GM12878 (cell line): ENCODE results near the gene GMCL1. TPM values are rescaled to one million over a fixed set of nuclear protein-coding genes. Genes with fewer than 3 reads are reported as not detected.

ENCODE experiments used
- ATAC-seq: fragments of 200-7000 bp; cut with Tn5 transposase; 3 replicates; pipeline ENCODE4 v1.9.1; 2020; ENCODE audit warnings: mild to moderate bottlenecking, moderate library complexity
- BruUV-seq: library from RNA; stranded (reverse); fragments of 400-500 nt; replicated peaks from 2 replicates; lab custom pipeline; 2021; lab: Mats Ljungman, UMichigan
- CTCF ChIA-PET: fragments of 300-600 bp; sonication (Branson Sonifier 250); formaldehyde crosslinking; extraction: SDS; loops from one replicate; lab custom pipeline; 2021; ENCODE audit warnings: inconsistent platforms; lab: Yijun Ruan, JAX
- POLR2A ChIA-PET: fragments of 350-600 bp; formaldehyde crosslinking; extraction: SDS; loops from one replicate; lab custom pipeline; 2021; ENCODE audit warnings: inconsistent platforms; lab: Charles Lee
- RAD21 ChIA-PET: fragments of 300-600 bp; sonication (Branson Sonifier 250); formaldehyde crosslinking; loops from one replicate; lab custom pipeline; 2023; ENCODE audit warnings: antibody characterized with exemption; ENCODE audit not compliant: unreplicated experiment; lab: Charles Lee
- SMC1A ChIA-PET: fragments of 300-600 bp; sonication (Branson Sonifier 250); formaldehyde crosslinking; loops from one replicate; lab custom pipeline; 2023; ENCODE audit not compliant: unreplicated experiment, uncharacterized antibody; lab: Charles Lee
- DNase-seq: peaks from one replicate; pipeline ENCODE4 v3.0.0-alpha.2; 2011; ENCODE audit warnings: low read depth, low spot score
- FAIRE-seq: peaks from 3 replicates; lab custom pipeline; 2011; peaks lifted over from hg19 to GRCh38; lab: Jason Lieb, UNC
- H2AFZ ChIP-seq: 2 replicates; pipeline ENCODE4 v1.6.0; 2011; ENCODE audit warnings: low read depth, low read length, control low read depth; ENCODE audit not compliant: control insufficient read depth
- H3K27ac ChIP-seq: 2 replicates; pipeline ENCODE4 v1.5.1; 2011; ENCODE audit warnings: control low read depth; ENCODE audit not compliant: control insufficient read depth, insufficient read depth
- H3K27me3 ChIP-seq, 2 experiments: replicated peaks in 1 of 2; 2 replicates each; pipeline versions ENCODE4 v1.6.0 to v1.6.1; 2011; ENCODE audit warnings: low read length in 1 of 2; ENCODE audit not compliant: control insufficient read depth in 2 of 2, insufficient read depth in 2 of 2
- H3K36me3 ChIP-seq, 2 experiments: 2 replicates each; pipeline ENCODE4 v1.5.1; 2011; ENCODE audit warnings: low read length in 1 of 2; ENCODE audit not compliant: control insufficient read depth in 2 of 2, insufficient read depth in 2 of 2
- H3K4me1 ChIP-seq: 2 replicates; pipeline ENCODE4 v1.6.1; 2011; ENCODE audit warnings: mild to moderate bottlenecking, low read length, moderate library complexity, mixed read lengths; ENCODE audit not compliant: control insufficient read depth, insufficient read depth
- H3K4me2 ChIP-seq: 2 replicates; pipeline ENCODE4 v1.6.0; 2011; ENCODE audit warnings: control low read depth; ENCODE audit not compliant: control insufficient read depth, insufficient read depth
- H3K4me3 ChIP-seq: fragments of 200-600 bp; sonication (generic); 2 replicates; pipeline ENCODE4 v1.5.1; 2016
- H3K79me2 ChIP-seq: 2 replicates; pipeline ENCODE4 v1.6.0; 2011; ENCODE audit warnings: low read length; ENCODE audit not compliant: control insufficient read depth, insufficient read depth
- H3K9ac ChIP-seq: 2 replicates; pipeline ENCODE4 v1.8.0; 2011; ENCODE audit warnings: low read length, control low read depth, mixed read lengths; ENCODE audit not compliant: control insufficient read depth, insufficient read depth
- H3K9me3 ChIP-seq: replicated peaks from 3 replicates; pipeline ENCODE4 v1.5.1; 2011; ENCODE audit warnings: mild to moderate bottlenecking, low read length; ENCODE audit not compliant: control insufficient read depth, insufficient read depth
- H4K20me1 ChIP-seq: 2 replicates; pipeline ENCODE4 v1.6.0; 2011; ENCODE audit not compliant: control insufficient read depth, insufficient read depth
- CBFB ChIP-seq: IDR thresholded peaks from 2 replicates; pipeline ENCODE4 v1.6.1; 2016; ENCODE audit warnings: antibody characterized with exemption, low read depth
- CHD1 ChIP-seq: IDR thresholded peaks from 2 replicates; pipeline ENCODE4 v1.6.1; 2012; ENCODE audit warnings: low read depth, low read length, improper control_type of control experiment
- FOXK2 ChIP-seq: fragments of 450-650 bp; IDR thresholded peaks from 2 replicates; pipeline ENCODE4 v1.6.1; 2017; ENCODE audit warnings: mild to moderate bottlenecking, moderate library complexity
- IKZF1 ChIP-seq: fragments of 450-650 bp; conservative IDR thresholded peaks from 2 replicates; pipeline ENCODE4 v1.6.1; 2017; ENCODE audit warnings: antibody characterized with exemption, mild to moderate bottlenecking
- IKZF2 ChIP-seq, 2 experiments: fragments of 450-650 bp; IDR thresholded peaks; 2 replicates each; pipeline ENCODE4 v1.6.1; 2017; ENCODE audit warnings: mild to moderate bottlenecking in 2 of 2, moderate library complexity in 2 of 2
- IRF4 ChIP-seq: IDR thresholded peaks from 2 replicates; pipeline ENCODE4 v1.6.1; 2011; ENCODE audit warnings: low read depth, low read length
- LARP7 ChIP-seq: fragments of 450-650 bp; IDR thresholded peaks from 2 replicates; pipeline ENCODE4 v1.6.1; 2017; ENCODE audit warnings: mild to moderate bottlenecking
- MYB ChIP-seq: fragments of 150-350 bp; IDR thresholded peaks from 2 replicates; pipeline ENCODE4 v1.6.1; 2014; ENCODE audit warnings: mild to moderate bottlenecking, low read depth, low read length, borderline replicate concordance
- NFYA ChIP-seq: IDR thresholded peaks from 2 replicates; pipeline ENCODE4 v1.6.1; 2011; ENCODE audit warnings: low read depth, mild to moderate bottlenecking, low read length, improper control_type of control experiment, borderline replicate concordance
- NR2C1 ChIP-seq: fragments of 450-650 bp; IDR thresholded peaks from 2 replicates; pipeline ENCODE4 v1.6.1; 2017; ENCODE audit warnings: antibody characterized with exemption, mild to moderate bottlenecking, moderate library complexity
- NR2C2 ChIP-seq: IDR thresholded peaks from 2 replicates; pipeline ENCODE4 v1.6.1; 2011; ENCODE audit warnings: borderline replicate concordance, low read depth; ENCODE audit not compliant: control insufficient read depth, insufficient read length
- PML ChIP-seq: IDR thresholded peaks from 2 replicates; pipeline ENCODE4 v1.6.1; 2012; ENCODE audit warnings: low read length, inconsistent platforms
- POLR2AphosphoS2 ChIP-seq: IDR thresholded peaks from 2 replicates; pipeline ENCODE4 v1.6.1; 2011; ENCODE audit warnings: low read depth, mild to moderate bottlenecking, low read length, improper control_type of control experiment, moderate library complexity
- SIN3A ChIP-seq: IDR thresholded peaks from 2 replicates; pipeline ENCODE4 v1.6.1; 2012; ENCODE audit warnings: low read depth, low read length, improper control_type of control experiment
- SUPT20H ChIP-seq: IDR thresholded peaks from 2 replicates; pipeline ENCODE4 v1.6.1; 2011; ENCODE audit warnings: low read depth, mild to moderate bottlenecking, low read length, moderate library complexity, borderline replicate concordance; ENCODE audit not compliant: control insufficient read depth
- ZZZ3 ChIP-seq: IDR thresholded peaks from 2 replicates; pipeline ENCODE4 v1.6.1; 2011; ENCODE audit warnings: low read depth; ENCODE audit not compliant: control insufficient read depth, insufficient read length
- WGBS: methylation state at CpG from one replicate; pipeline ENCODE4 v1.1.6; 2016; ENCODE audit warnings: low lambda C conversion rate; ENCODE audit not compliant: insufficient replicate concordance, insufficient coverage; ENCODE audit errors: missing lambda C conversion rate; 5-methylcytosine and 5-hydroxymethylcytosine counted together
- in situ Hi-C: fragments of 300-500 bp; cut with MboI; formaldehyde crosslinking; loops from 9 replicates; pipeline ENCODE4 v1.14.3; 2018; ENCODE audit warnings: mixed read lengths
- intact Hi-C: fragments of 100-400 bp; cut with micrococcal nuclease; formaldehyde crosslinking; loops from one replicate; pipeline ENCODE4 v1.14.2; 2022; ENCODE audit not compliant: unreplicated experiment
- polyA plus RNA-seq, 11 experiments: library from polyadenylated mRNA; depleted of rRNA in 4 of 11; unstranded in 6 of 11; stranded (reverse) in 5 of 11; fragments of >200 nt; fragmentation: Nextera tagmentation in 4 of 11; fragmentation: Illumina TruSeq in 1 of 11; extraction: Ambion mirVana in 4 of 11; extraction: Trizol in 1 of 11; gene quantifications; 1 replicate in 1 of 11; 2 replicates in 10 of 11; pipeline versions ENCODE4 v1.2.1 to v1.2.3, GENCODE V29; 2011 to 2016; ENCODE audit warnings: inconsistent platforms in 2 of 11, missing spikeins in 2 of 11, low read depth in 1 of 11
- total RNA-seq, 4 experiments: library from RNA; depleted of rRNA in 3 of 4; stranded (reverse); fragments of >200 nt in 3 of 4; fragmentation: Illumina TruSeq in 1 of 4; extraction: Trizol in 1 of 4; gene quantifications; 2 replicates each; pipeline versions ENCODE4 v1.2.1 to v1.2.3, GENCODE V29; 2013 to 2021
- TF ChIP-seq, protein P1 (sequence below): fragments of 450-650 bp; IDR thresholded peaks from 2 replicates; pipeline ENCODE4 v1.6.1; 2017; ENCODE audit warnings: mild to moderate bottlenecking
- TF ChIP-seq, protein P2 (sequence below): IDR thresholded peaks from 2 replicates; pipeline ENCODE4 v1.6.1; 2012; ENCODE audit warnings: low read length, inconsistent platforms

GMCL1 gene
- total and polyA plus RNA-seq, 10 of the 15 experiments (the other 5 are each of a cell fraction or from before 2014, with no cell fraction given): 3.7 to 21.4 (median 12.3) TPM

DNA sequence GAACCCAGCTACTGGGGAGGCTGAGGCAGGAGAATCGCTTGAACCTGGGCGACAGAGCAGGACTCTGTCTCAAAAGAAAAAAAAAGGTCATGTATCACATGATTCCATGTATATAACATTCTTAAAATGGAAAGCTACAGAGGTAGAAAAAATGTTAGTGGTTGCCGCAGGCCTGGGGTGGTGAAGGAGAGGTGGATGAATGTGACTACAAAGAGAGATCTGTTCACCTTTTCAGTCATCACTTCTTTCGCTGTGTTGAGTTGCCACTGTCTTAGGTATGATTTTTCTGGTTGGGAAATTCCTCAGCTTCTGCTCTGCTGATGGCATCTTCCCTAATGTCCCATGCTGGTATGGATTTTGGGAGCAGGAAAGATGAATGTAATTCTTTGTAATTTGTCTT, 59.0 kb downstream of the GMCL1 start:
- WGBS: 73% methylated on average over 4 of the region's 4 CpGs
- no peaks in the 10 kb centered on the region for H3K36me3 ChIP-seq
- H4K20me1 ChIP-seq: no peaks in the 10 kb centered on the region
- POLR2A ChIA-PET: interaction anchor here (0.7 kb wide), 1 partner anchor 339 kb away, joined by 4 read pairs; no protein-coding TSS in a partner anchor
- RAD21 ChIA-PET: no interaction called here
- no peaks in the 10 kb centered on the region for H3K4me1 ChIP-seq
- no peak overlapping the region for H3K4me3 ChIP-seq
- BruUV-seq: no TSS peak
- H2AFZ ChIP-seq: no peak overlapping the region
- no peak overlapping the region for H3K9ac ChIP-seq
- no peaks in the 10 kb centered on the region; the same call in 1 of the 2 replicates for H3K79me2 ChIP-seq
- DNase-seq: no peak
- in situ Hi-C loops: no loop called here
- TF ChIP-seq POLR2AphosphoS2 (no peak), NR2C2 (no peak), ZZZ3 (no peak), IKZF2 (IDR thresholded peaks at IDR 0.05) (no peak), FOXK2 (no peak), SIN3A (no peak), LARP7 (no peak)
- H3K27me3 ChIP-seq: no peaks in the 10 kb centered on the region
- no peak overlapping the region for H3K4me2 ChIP-seq
- intact Hi-C loops: no loop called here
- no peak for ATAC-seq
- FAIRE-seq: peak; percentile 31
- H3K27ac ChIP-seq: no peak overlapping the region
- CTCF ChIA-PET: interaction anchor here (0.9 to 1.0 kb wide), 2 partner anchors 19 to 158 kb away, joined by 3 read pairs; no protein-coding TSS in a partner anchor
- SMC1A ChIA-PET: interaction anchor here (1.1 kb wide), 1 partner anchor 227 kb away, joined by 3 read pairs; no protein-coding TSS in a partner anchor
- H3K9me3 ChIP-seq: no peaks in the 10 kb centered on the region

DNA sequence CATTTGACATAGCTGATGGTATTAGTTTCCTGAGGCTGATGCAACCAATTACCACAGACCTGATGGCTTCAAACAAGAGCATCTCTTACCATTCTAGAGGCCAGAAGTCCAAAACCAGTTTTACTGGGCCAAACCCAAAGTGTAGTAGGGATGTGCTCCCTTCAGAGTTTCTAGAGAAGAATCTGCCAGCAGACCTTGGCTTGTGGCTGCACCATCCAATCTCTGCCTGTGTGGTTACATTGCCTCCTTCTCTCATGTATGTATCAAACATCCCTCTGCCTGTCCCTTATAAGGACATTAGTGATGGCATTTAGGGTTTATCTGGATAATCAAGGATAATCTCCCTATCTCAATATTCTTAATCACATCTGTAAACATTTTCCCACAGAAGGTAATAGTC, 59.8 kb downstream of the GMCL1 start:
- H4K20me1 ChIP-seq: no peaks in the 10 kb centered on the region
- intact Hi-C loops: no loop called here
- DNase-seq (no peak), FAIRE-seq (no peak), ATAC-seq (no peak)
- H3K27me3 ChIP-seq: no peaks in the 10 kb centered on the region
- ChIA-PET CTCF (no interaction called here), SMC1A (no interaction called here), POLR2A (no interaction called here), RAD21 (no interaction called here)
- H3K9ac ChIP-seq: no peak overlapping the region
- H3K4me3 ChIP-seq: no peak overlapping the region
- BruUV-seq: no TSS peak
- no peaks in the 10 kb centered on the region for H3K36me3 ChIP-seq
- H3K79me2 ChIP-seq: peaks cover 6% of the 10 kb centered on the region
- H3K9me3 ChIP-seq: no peaks in the 10 kb centered on the region
- no peak overlapping the region for H3K27ac ChIP-seq
- no peaks in the 10 kb centered on the region for H3K4me1 ChIP-seq
- in situ Hi-C loops: no loop called here
- no peak overlapping the region for H3K4me2 ChIP-seq
- H2AFZ ChIP-seq: no peak overlapping the region
- TF ChIP-seq MYB (no peak), IRF4 (no peak), CHD1 (no peak), IKZF1 (no peak), PML (no peak), CBFB (no peak), SUPT20H (no peak), NFYA (no peak), NR2C1 (no peak)
- TF ChIP-seq, protein P1, sequence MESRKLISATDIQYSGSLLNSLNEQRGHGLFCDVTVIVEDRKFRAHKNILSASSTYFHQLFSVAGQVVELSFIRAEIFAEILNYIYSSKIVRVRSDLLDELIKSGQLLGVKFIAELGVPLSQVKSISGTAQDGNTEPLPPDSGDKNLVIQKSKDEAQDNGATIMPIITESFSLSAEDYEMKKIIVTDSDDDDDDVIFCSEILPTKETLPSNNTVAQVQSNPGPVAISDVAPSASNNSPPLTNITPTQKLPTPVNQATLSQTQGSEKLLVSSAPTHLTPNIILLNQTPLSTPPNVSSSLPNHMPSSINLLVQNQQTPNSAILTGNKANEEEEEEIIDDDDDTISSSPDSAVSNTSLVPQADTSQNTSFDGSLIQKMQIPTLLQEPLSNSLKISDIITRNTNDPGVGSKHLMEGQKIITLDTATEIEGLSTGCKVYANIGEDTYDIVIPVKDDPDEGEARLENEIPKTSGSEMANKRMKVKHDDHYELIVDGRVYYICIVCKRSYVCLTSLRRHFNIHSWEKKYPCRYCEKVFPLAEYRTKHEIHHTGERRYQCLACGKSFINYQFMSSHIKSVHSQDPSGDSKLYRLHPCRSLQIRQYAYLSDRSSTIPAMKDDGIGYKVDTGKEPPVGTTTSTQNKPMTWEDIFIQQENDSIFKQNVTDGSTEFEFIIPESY: no peak
- TF ChIP-seq, protein P2, sequence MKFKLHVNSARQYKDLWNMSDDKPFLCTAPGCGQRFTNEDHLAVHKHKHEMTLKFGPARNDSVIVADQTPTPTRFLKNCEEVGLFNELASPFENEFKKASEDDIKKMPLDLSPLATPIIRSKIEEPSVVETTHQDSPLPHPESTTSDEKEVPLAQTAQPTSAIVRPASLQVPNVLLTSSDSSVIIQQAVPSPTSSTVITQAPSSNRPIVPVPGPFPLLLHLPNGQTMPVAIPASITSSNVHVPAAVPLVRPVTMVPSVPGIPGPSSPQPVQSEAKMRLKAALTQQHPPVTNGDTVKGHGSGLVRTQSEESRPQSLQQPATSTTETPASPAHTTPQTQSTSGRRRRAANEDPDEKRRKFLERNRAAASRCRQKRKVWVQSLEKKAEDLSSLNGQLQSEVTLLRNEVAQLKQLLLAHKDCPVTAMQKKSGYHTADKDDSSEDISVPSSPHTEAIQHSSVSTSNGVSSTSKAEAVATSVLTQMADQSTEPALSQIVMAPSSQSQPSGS: no peak
